ENCODE data around the gene CCNF.

The CCNF gene

GRCh38 chr16:2487903-2488531 is 58.8 kb downstream of the CCNF start:
- no peak for DNase-seq

- no peak for DNase-seq
These were observed 60.3 kb downstream of the CCNF start for GRCh38 chr16:2489581-2489980.

DNA sequence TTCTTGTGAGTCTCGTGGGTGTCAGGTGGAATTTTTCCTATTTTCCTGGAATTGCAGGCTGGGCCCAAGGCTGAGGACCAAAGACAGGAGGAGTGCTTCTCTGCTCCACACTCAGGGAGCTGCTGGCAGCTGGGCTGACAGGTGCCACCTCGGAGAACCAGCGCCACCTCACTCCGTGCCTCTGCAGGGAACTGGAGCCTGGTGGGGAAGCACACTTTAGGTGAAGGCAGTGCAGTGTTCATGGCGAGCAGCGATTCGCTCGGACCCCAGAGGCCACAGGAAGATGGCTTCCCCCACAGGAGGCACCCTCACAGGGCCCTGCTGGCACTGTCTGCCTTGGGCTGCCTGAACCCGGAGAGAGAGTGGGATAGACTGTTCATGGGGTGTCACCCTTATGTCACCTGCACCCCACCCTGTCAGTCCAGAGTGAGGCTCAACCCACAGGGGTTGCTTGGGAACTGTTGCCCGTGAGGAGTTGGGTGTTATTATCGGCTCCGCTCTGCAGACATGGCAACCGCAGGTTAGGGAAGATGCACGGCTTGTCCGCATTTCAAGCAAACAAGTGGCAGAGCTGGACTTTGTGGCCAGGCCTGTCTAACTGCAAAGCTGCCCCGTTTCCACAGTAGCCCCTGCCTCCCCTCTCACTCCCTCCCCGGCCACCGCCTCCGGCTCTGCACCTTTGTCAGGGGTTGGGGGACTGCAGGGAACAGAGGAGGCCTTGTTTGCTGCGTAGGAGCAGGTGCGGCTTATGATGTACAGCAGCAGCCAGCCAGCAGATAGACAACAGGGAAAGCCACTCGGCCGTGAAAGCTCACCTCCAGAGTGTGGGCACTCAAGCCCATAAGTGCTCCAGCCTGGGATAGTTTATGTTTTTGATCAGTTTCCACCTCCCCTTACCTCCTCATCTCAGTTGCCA is 61.2 kb downstream of the CCNF start:
- DNase-seq, result no peak

- DNase-seq, result no peak
These were observed 63.0 kb downstream of the CCNF start for GRCh38 chr16:2492292-2492691.

DNA sequence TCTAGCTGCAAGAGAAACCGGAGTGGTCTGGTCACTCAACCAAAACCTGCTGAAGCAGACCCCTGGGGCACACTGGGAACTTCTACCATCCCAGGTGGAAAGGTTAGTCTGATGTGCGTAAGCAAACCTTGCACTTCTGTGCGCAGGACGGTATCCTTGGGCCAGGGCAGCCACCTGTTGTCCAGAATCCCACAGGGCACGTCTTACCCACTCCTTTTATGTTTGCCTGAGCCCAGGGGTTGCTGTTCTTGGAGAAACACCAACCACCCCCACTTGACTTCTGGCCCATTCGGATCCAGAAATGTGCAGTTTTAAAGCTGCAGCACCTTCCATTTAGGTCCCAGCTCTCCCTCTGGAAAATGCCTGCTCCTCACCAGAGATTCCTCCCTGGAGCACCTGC is 64.4 kb downstream of the CCNF start:
- DNase-seq, result no peak

GRCh38 chr16:2494616-2495015 is 65.4 kb downstream of the CCNF start:
- DNase-seq, result no peak

DNA sequence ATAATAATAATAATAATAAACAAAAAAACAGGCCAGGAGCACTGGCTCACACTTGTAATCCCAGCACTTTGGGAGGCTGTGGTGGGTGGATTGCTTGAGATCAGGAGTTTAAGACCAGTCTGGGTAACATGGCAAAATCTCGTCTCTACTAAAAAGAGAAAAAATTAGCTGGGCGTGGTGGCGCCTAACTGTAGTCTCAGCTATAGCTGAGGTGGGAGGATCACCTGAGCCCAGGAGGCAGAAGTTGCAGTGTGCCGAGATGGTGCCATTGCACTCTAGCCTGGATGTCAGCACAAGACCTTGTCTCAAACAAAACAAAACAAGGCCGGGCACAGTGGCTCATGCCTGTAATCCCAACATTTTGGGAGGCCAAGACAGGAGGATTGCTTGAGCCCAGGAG is 65.8 kb downstream of the CCNF start:
- DNase-seq, result no peak

GRCh38 chr16:2496223-2497115 is 67.2 kb downstream of the CCNF start:
- no peak for DNase-seq

DNA sequence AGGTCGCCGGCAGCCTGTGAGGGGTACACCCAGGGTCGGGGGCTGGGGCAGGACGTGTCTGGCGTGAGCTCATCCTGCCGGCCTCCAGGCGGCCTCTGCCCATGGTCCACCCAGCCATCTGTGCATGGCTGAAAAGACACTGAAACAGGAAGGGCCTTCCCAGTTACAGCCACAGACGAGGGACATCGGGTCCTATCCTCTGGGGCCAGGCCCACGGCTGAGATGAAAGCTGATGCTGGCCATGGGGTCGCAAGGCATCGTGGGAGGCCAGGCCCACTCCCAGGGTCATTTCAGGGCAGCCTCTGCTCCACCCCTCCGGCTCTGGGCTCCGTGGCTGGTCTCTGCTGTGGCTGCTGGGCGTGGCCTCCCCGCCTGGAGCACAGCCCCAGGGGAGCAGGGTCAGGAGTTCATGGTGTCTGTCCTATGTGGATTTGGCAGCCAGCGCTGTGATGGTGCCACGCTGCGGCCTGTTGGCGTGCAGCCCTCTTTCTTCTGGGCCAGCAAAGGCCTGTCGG is 67.9 kb downstream of the CCNF start:
- DNase-seq, result no peak

DNA sequence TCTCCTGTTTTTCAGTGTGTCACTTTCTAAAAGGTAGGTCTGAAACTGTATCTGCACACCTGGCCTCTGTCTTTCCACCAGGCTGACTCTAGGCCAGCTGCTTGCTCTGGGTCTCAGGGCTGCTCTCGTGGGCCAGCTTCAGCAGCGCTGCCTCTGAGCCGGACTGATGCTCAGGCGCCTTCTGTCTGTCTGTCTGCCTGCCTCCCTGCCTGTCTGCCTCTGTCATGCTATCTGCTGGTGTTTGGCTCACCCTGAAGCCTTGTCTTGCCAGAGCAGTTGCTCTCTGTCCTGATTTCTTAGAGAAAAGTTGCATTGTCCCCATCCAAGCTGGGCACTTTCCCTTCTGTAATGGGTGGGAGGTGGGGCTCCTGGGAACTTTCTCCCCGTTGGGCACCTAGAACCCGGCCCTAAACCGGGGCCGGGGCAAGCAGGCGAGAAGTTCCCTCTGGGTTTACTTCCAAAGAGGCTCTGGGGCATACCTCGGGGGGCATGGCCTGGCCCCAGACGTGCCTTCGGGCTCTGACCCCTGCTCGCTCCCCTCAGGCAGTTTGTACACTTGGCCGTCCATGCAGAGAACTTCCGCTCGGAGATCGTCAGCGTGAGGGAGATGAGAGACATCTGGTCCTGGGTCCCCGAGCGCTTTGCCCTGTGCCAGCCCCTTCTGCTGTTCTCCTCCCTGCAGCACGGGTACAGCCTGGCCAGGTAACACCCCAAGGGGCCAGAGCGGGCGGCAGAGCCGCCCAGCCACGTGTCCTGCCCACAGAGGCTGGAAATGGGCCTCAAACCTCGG is 68.6 kb downstream of the CCNF start:
- DNase-seq, result no peak

- DNase-seq, result no peak
These were observed 69.4 kb downstream of the CCNF start for GRCh38 chr16:2498531-2499253.

- DNase-seq, result no peak
These were observed 70.2 kb downstream of the CCNF start for GRCh38 chr16:2499454-2499853.

DNA sequence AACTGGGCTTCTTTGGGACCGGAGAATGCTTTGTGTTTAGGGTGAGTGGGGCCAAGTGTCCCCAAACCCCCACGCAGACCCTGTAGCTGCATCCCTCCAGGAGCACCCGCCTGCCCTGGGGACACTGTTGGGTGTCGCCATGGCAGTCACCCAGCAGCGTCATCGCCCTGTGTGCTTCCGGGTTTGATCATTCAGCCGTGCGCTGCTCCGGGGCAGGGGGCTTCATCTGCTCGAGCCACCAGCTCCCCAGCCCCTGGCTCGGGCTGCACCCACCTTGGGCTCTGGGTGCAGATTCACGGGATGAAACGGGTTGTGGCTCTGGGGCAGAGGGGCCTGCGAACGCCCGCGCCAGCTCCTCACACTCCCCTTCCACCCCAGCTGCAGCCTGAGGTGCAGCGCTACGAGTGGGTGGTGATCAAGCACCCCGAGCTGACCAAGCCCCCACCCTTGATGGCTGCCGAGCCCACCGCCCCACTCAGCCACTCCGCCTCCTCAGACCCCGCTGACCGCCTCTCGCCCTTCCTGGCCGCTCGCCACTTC is 70.7 kb downstream of the CCNF start:
- DNase-seq, result no peak

- DNase-seq, result no peak
These were observed 71.2 kb downstream of the CCNF start for GRCh38 chr16:2500430-2500917.

GRCh38 chr16:2500918-2501750 is 71.9 kb downstream of the CCNF start:
- peak; percentile 80 for DNase-seq

DNA sequence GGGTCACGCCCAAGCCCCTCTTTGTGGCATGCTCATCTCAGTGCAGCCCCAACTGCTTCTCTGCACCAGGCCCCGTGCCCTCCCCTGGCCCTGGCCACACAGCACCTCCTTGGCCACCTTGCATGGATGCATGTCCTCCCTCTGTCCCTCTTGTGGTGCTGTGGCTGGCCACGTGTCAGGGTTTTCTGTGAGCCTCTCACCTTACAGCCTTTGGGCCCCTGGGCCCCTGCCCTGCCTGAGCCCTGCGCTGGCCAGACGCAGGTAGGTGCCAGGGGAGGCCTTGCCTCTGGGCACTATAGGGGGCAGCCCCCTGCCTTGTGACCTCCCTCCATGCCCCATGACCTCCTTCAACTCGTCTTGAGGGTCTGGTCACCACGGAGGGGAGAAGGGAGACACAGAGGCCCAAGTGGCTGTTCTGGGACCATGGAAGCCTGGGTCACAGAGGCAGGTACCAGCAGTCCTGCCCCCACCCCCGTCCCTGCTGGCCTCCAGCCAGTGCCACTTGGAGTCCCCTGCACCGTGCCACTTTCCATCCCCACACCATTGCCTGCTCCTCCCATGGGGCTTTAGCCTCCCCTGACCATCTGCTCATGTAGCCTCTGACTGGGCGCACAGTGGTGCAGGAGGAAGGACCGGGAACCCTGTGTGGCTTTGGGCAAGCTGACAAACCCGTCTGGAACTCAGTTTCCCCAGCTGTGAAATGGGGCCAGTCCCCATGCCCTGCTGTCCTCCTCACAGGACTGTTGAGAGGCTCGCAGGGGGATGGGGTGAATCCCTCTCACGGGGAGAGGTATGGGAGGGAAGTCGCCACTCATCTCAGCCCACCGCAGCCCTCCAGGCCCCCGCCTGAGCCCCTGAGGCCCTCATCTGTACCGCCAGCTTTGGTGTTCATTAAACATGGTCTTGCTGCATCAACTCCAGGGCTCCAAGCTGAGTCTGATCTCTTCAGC is 73.0 kb downstream of the CCNF start:
- DNase-seq, result no peak

DNA sequence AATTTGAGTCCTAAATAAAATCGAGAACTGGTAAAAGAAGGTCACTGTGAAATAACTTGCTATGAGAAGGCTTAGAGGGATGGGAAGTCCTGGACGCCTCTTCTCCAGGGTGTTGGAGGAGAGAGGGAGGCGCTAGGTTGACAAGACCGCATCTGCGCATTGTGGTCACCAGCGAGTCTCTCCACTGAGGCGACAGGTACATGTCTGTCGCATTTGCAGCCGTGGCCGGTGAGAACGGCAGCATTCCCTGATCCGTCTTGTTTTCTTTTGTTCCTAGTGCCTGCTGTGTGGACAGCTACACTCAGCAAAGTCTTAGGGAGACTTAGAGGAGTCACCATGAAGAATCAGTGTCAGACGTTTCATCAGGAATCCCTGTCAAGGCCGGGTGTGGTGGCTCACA is 76.4 kb downstream of the CCNF start:
- DNase-seq, result no peak

- no peak for DNase-seq
These were observed 77.9 kb downstream of the CCNF start for GRCh38 chr16:2507052-2507659.

- no peak for DNase-seq
These were observed 78.4 kb downstream of the CCNF start for GRCh38 chr16:2507665-2508064.
